ENCODE measurements around the gene IRF1.

The IRF1 gene

GRCh38 chr5:132500244-132500930, 9.8 kb upstream of the IRF1 start:
- no peak for DNase-seq

- no peak for DNase-seq
These were observed 9.1 kb upstream of the IRF1 start for GRCh38 chr5:132499440-132500243.

GRCh38 chr5:132498686-132499271, 8.2 kb upstream of the IRF1 start:
- DNase-seq, result no peak

GRCh38 chr5:132498152-132498551, 7.6 kb upstream of the IRF1 start:
- peak; percentile 65 for DNase-seq

GRCh38 chr5:132497488-132497997, 7.0 kb upstream of the IRF1 start:
- DNase-seq, result no peak

- DNase-seq, result peak; percentile 89
These were observed 6.3 kb upstream of the IRF1 start for GRCh38 chr5:132496631-132497487.

GRCh38 chr5:132496191-132496630, 5.6 kb upstream of the IRF1 start:
- peak; percentile 96 for DNase-seq

- DNase-seq, result peak; percentile 92
These were observed 5.2 kb upstream of the IRF1 start for GRCh38 chr5:132495667-132496190.

- DNase-seq, result no peak
These were observed 3.2 kb upstream of the IRF1 start for GRCh38 chr5:132493821-132494220.

GRCh38 chr5:132493241-132493640, 2.7 kb upstream of the IRF1 start:
- DNase-seq, result no peak

GRCh38 chr5:132492386-132493125, 2.0 kb upstream of the IRF1 start:
- DNase-seq, result no peak

GRCh38 chr5:132491368-132492364, 1.1 kb upstream of the IRF1 start:
- DNase-seq, result peak; percentile 75

- peak; percentile 51 for DNase-seq
These were observed 596 bp downstream of the IRF1 start for GRCh38 chr5:132489871-132490483.

- peak; percentile 29 for DNase-seq
These were observed 1.4 kb downstream of the IRF1 start for GRCh38 chr5:132489051-132489770.

- no peak for DNase-seq
These were observed 2.0 kb downstream of the IRF1 start for GRCh38 chr5:132488590-132488989.

GRCh38 chr5:132487841-132488555, 2.6 kb downstream of the IRF1 start:
- peak; percentile 49 for DNase-seq

GRCh38 chr5:132487095-132487428, 3.5 kb downstream of the IRF1 start:
- no peak for DNase-seq

GRCh38 chr5:132486318-132487094, 4.1 kb downstream of the IRF1 start:
- DNase-seq, result no peak
